Mucosa of descending colon (tissue), 3 donors: ENCODE data around the gene RENBP. TPM values are rescaled to one million over a fixed set of nuclear protein-coding genes. Genes with fewer than 3 reads are reported as not detected.

Source experiments
- ATAC-seq: fragments of 200-7000 bp; cut with Tn5 transposase; one replicate; pipeline ENCODE4 v1.9.1; 2020; ENCODE audit warnings: mild to moderate bottlenecking, moderate library complexity
- DNase-seq, 3 donors: peaks; one replicate each; pipeline ENCODE4 v3.0.0-alpha.2; 2020
- H3K36me3 ChIP-seq: fragments of 200-600 bp; one replicate; pipeline ENCODE4 v1.8.0; 2021; ENCODE audit warnings: low read depth, mild to moderate bottlenecking
- H3K4me1 ChIP-seq: fragments of 200-600 bp; one replicate; pipeline ENCODE4 v1.8.0; 2021; ENCODE audit warnings: low read depth, mild to moderate bottlenecking
- H3K4me3 ChIP-seq: fragments of 200-600 bp; one replicate; pipeline ENCODE4 v1.8.0; 2021; ENCODE audit warnings: mild to moderate bottlenecking
- H3K9me3 ChIP-seq: fragments of 200-600 bp; one replicate; pipeline ENCODE4 v1.8.0; 2021; ENCODE audit warnings: mild to moderate bottlenecking
- intact Hi-C, 2 donors: fragments of 100-400 bp; cut with DNase I in 1 of 2; cut with micrococcal nuclease in 1 of 2; formaldehyde crosslinking; loops; one replicate each; pipeline versions ENCODE4 v1.11.0 to v1.11.1; 2022; cut with DNase I, micrococcal nuclease
- total RNA-seq, 3 donors: library from RNA; stranded (reverse); fragmentation: NEBNext Ultra II Directional in 2 of 3; extraction: Animal tissue kit (Norgen Biotek cat#: 25700) in 2 of 3; gene quantifications; one replicate each; pipeline versions ENCODE4 v1.2.1 to v1.2.4, GENCODE V29; 2021 to 2023
- TF ChIP-seq, protein P1 (sequence below): fragments of 200-600 bp; IDR thresholded peaks from one replicate; pipeline ENCODE4 v1.8.0; 2022; ENCODE audit warnings: antibody characterized with exemption, mild to moderate bottlenecking
- donor health status: DM: no; HTN: no; CAD: no; lungs with moderate emphysema.
- donor health status: DM: no; HTN: no; CAD: no.
- donor health status: DM: no; HTN: yes; CAD: no.

Gene RENBP
- total RNA-seq, 3 donors from 2014 or later = 3.5 to 21.2 (median 10.2) TPM

DNA sequence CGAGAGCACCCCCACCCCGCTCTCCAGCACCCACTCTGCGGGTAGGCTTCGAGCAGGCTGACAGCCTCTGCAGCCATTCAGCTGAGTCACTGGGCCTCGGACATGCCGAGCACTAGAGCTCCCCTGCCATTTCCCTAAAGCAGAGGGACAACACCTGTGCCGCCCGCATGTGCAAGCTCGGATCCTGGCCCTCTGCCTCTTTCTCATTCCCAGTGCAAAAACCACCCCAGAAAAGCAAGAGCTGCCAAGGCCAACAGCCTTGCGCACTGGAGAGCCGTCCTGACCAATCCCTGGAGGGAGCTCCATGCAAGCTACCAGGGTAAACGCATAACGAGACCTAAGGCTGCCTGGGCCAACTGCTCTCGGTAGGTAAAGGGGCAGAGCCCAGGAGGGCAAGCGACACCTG lies 21.8 kb upstream of the RENBP start:
- ATAC-seq = no peak
- intact Hi-C loops = no loop called here
- H3K9me3 ChIP-seq = no peaks in the 10 kb centered on the region
- no peaks in the 10 kb centered on the region for H3K36me3 ChIP-seq
- no peak overlapping the region for H3K4me3 ChIP-seq
- TF ChIP-seq, protein P1, sequence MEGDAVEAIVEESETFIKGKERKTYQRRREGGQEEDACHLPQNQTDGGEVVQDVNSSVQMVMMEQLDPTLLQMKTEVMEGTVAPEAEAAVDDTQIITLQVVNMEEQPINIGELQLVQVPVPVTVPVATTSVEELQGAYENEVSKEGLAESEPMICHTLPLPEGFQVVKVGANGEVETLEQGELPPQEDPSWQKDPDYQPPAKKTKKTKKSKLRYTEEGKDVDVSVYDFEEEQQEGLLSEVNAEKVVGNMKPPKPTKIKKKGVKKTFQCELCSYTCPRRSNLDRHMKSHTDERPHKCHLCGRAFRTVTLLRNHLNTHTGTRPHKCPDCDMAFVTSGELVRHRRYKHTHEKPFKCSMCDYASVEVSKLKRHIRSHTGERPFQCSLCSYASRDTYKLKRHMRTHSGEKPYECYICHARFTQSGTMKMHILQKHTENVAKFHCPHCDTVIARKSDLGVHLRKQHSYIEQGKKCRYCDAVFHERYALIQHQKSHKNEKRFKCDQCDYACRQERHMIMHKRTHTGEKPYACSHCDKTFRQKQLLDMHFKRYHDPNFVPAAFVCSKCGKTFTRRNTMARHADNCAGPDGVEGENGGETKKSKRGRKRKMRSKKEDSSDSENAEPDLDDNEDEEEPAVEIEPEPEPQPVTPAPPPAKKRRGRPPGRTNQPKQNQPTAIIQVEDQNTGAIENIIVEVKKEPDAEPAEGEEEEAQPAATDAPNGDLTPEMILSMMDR = no peak
- no peak for DNase-seq
- peaks cover 17% of the 10 kb centered on the region for H3K4me1 ChIP-seq

DNA sequence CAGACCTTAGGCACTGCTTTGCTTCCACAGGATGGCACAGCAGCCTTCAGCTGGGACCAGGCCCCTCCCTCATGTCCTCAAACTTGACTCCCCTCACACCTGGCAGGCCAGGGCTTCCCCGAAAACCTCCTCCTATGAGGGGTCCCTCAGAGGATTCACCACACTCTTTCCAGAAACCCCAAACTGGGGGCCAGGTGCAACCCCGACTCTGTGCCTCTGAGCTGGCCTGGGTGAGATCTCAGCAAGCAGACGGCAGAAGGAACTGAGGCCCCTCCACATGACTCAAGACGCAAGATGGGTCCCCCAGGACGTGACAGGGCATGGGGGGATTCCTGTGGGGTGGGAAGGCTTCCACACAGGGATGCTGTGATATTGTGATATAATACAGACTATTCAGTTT lies 21.0 kb upstream of the RENBP start:
- Histone ChIP-seq H3K9me3 (no peaks in the 10 kb centered on the region), H3K4me3 (no peak overlapping the region), H3K36me3 (no peaks in the 10 kb centered on the region), H3K4me1 (peaks cover 17% of the 10 kb centered on the region)
- ATAC-seq (no peak), DNase-seq (no peak)
- TF ChIP-seq, protein P1 = no peak
- intact Hi-C loops = no loop called here

DNA sequence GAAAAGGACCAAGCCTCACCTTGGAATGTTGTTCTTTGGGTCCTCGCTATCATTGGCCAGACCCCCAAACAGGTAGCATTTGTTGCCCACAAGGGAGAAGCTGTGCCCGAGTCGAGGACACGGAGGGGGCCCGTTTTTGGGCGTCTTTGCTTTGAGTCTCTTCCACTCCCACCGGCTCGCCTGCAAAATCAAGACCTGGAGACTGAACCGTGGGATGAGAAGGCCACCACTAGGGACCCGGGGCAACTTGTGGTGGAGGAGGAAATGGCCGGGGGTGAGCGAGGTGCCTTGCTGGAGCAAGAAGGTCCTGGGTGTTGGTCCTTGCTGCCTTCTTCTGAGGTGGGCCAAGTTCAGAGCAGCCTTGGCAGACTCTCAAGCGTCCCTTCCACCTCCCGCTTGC lies 19.7 kb upstream of the RENBP start:
- no peaks in the 10 kb centered on the region for H3K36me3 ChIP-seq
- H3K4me1 ChIP-seq = peaks cover 9% of the 10 kb centered on the region
- intact Hi-C loops = no loop called here
- TF ChIP-seq, protein P1 = no peak
- DNase-seq (no peak), ATAC-seq (no peak)
- H3K9me3 ChIP-seq = no peaks in the 10 kb centered on the region
- H3K4me3 ChIP-seq = no peak overlapping the region

DNA sequence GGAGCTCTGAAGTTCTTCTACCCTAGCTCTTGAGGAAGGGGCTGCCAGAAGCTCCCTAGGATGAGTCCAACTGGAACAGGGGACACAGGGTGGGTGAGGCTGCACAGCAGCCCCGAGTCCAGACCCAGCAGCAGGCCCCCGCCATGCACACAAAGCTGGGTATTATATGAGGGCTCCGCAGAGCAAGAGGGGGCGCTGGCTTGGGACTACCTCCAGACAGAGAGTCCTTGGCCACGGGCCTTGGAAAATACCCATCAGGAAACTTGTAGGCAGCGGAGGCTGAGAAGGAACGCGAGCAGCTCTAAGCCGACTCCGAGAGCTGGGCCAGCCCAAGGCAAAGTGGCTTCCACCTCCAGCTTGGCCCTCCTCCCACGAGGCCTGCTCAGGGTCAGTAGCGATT lies 19.1 kb upstream of the RENBP start:
- DNase-seq = no peak
- Histone ChIP-seq H3K9me3 (no peaks in the 10 kb centered on the region), H3K36me3 (no peaks in the 10 kb centered on the region), H3K4me1 (peaks cover 5% of the 10 kb centered on the region), H3K4me3 (no peak overlapping the region)
- TF ChIP-seq, protein P1 = no peak
- intact Hi-C loops = no loop called here
- ATAC-seq = no peak

DNA sequence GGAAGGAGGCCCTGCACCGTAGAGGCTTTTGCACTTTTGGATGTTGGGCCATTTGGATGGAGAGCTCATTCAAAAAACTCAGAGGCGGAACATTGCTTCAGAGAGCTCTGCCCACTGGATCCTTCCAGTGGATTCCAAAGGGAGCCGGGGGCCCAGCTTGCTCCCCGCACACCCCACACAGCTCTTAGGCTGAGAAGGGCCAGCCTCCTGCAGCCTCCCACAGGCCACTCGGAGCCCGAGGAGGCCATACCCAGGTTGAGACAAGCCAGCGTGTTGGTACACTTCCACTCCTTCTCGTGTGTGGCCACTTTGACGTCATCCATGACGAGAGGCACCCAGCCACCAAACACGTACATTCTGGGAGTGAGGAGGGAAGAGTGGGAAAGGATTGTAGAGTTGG lies 16.8 kb upstream of the RENBP start:
- DNase-seq (no peak), ATAC-seq (no peak)
- H3K9me3 ChIP-seq = no peaks in the 10 kb centered on the region
- intact Hi-C loops = no loop called here
- H3K36me3 ChIP-seq = no peaks in the 10 kb centered on the region
- H3K4me3 ChIP-seq = no peak overlapping the region
- peaks cover 3% of the 10 kb centered on the region for H3K4me1 ChIP-seq
- TF ChIP-seq, protein P1 = no peak

DNA sequence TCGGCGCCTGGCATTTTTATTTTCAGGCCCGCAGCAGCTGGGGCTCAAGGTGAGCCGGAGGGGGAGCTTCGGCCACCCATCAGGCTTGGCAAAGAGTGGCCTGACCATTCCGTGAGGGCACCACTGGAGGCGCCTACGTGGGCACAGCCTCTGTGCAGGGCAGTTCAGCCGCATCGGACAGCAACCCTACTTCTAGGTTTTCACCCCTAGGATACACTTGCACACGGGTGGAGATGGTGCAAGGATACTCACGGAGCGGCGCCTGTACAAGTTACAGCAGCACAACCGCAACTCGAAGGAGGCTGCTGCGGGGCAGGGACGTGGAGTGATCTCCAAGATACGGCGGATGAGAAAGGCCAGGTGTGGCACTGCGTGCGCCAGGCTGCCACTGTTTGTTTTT lies 16.3 kb upstream of the RENBP start:
- ATAC-seq (no peak), DNase-seq (no peak)
- Histone ChIP-seq H3K4me1 (no peaks in the 10 kb centered on the region), H3K36me3 (no peaks in the 10 kb centered on the region), H3K4me3 (no peak overlapping the region), H3K9me3 (no peaks in the 10 kb centered on the region)
- intact Hi-C loops = no loop called here
- TF ChIP-seq, protein P1 = no peak
